Putamen (tissue), 1 donor: ENCODE data around the gene CSPG5.

ENCODE experiments used
- DNase-seq: peaks from one replicate; pipeline ENCODE4 v3.0.0-alpha.2; 2016; ENCODE audit warnings: low spot score

CSPG5 gene

GRCh38 chr3:47536967-47537366, 41.7 kb downstream of the CSPG5 start:
- DNase-seq = no peak

DNA sequence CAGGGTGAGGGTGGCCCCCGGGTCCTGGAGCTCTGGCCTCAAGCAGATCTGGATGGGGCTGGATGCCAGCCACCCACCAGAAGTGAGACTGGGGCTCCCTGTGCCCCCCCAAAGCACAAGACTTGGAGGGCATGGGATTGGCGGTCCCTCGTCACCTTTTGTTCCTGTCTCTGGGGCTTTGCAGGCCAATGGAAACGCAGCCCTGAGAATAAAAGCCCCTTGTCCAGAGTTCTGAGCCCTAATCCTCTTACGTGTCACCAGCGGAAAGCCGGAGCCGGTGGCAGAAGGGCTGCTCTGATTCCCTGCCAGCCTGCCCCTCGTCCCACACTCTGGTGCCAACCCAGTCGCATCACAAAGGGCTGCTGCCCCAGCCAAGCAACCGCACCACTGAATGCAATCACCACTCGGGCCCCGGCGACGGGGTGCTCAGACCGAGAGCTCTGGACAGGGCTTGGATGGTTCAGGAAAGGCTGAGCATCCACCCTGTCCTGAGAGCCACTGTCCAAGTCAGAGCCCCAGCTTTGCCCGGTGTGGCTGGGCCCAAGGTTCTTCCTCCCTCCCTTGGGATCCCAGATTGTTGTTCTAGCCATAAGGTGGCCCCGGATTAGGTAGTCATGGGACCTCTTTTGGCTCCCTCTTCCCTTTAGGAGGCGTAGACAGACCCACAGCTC, 42.3 kb downstream of the CSPG5 start:
- DNase-seq = peak; percentile 81

DNA sequence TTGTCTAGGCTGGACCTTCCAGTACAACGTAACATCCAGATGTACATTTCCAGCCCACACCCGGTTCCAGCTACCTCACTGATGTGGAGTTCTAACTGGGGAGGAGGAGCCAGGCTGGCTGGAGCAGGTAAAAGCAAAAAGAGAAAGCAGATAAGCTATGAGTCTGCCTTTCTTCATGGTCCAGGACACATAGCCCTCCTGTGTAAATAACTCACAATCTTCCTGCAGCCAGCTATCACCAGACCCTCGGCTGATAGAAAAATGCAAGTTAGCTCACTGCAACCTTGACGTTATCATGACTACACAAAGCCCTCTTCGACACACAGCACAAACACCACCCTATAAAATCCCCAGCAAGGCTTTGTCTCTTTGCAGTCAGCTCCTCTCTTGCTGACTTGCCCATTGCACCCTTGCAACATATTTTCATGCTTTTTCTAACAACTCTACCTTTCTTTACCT, 44.6 kb downstream of the CSPG5 start:
- DNase-seq = no peak

DNA sequence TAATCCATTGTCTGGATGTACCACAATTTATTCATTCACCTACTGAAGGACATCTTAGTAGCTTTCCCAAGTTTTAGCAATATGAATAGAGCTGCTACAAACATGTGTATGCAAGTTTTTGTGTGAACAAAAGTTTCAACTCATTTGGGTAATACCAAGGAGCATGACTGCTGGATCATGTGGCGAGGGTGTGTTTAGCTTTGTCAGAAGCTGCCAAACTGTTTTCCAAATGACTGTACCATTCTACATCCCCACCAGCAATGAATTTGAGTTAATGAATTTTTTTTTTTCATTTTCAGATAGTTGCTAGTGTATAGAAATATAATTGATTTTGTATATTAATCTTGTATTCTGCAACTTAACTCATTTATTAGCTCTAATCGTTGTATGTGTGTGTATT, 45.2 kb downstream of the CSPG5 start:
- no peak for DNase-seq

- DNase-seq = no peak
These were observed 50.5 kb downstream of the CSPG5 start for GRCh38 chr3:47527952-47528725.

DNA sequence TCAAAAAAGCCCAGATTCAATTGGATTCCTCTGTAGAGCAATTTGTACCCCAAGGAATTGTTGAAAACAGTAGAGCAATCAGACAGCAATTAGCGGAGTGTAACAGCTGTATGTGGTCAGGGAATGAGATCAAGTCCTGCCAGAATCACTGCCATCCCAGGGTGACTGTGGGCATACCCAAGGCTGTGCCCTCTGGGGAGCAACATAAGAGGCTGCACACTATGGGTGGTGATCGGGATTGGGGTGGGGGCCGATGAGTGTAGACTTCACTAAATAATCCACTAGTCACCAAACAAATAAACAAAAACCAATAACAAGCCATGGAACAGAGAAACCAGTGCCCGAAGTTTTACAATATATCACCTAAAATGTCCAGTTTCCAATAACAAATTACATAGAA, 53.0 kb downstream of the CSPG5 start:
- DNase-seq = no peak

- no peak for DNase-seq
These were observed 55.2 kb downstream of the CSPG5 start for GRCh38 chr3:47523310-47524073.

- peak; percentile 80 for DNase-seq
These were observed 56.3 kb downstream of the CSPG5 start for GRCh38 chr3:47522082-47522987.

DNA sequence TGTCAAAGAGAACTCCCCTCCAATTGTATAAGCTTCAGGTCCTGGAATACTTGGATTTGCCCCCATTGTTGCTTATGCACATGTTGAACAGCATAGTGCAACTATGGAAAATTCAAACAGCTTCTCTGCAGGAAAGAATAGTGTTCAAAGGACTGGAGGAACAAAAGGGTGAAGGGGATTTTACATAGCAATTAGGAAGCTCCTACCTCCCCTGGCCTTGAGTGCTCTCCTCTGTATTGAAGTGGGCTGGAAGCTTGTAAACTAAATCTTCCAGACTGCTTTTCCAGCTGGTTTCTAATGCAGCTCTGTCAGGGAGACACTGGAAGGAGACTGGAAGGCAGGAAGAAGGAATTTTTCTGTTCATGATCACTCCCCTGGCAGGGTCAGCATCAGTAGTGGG, 57.9 kb downstream of the CSPG5 start:
- no peak for DNase-seq

- DNase-seq = no peak
These were observed 60.7 kb downstream of the CSPG5 start for GRCh38 chr3:47517937-47518336.

DNA sequence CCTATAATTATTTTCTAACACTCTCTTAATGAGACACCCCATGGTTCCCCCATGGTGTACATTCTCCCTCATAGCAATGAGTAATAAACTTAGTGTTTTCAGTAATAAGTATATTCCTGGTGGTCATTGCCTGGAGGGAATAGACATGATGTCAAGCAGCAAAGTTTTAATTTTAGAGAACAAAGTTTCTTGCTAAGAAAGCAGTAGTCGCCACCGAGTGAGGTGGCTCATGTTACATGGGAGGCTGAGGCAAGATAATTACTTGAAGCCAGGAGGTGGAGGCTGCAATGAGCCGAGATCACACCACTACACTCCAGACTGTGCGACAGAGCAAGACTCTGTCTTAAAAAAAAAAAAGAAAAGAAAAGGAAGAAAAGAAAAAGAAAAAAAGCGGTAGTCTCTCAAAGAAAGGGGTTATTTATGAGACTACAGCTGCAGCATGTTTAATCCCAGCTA, 62.8 kb downstream of the CSPG5 start:
- DNase-seq = no peak

- no peak for DNase-seq
These were observed 63.6 kb downstream of the CSPG5 start for GRCh38 chr3:47515100-47515499.

- peak; percentile 95 for DNase-seq
These were observed 65.3 kb downstream of the CSPG5 start, which contains the start of gene ELP6 for GRCh38 chr3:47513125-47513929. ELP6 (minus strand) TSS chr3:47513712; CDS start chr3:47513590, 122 bp downstream.

DNA sequence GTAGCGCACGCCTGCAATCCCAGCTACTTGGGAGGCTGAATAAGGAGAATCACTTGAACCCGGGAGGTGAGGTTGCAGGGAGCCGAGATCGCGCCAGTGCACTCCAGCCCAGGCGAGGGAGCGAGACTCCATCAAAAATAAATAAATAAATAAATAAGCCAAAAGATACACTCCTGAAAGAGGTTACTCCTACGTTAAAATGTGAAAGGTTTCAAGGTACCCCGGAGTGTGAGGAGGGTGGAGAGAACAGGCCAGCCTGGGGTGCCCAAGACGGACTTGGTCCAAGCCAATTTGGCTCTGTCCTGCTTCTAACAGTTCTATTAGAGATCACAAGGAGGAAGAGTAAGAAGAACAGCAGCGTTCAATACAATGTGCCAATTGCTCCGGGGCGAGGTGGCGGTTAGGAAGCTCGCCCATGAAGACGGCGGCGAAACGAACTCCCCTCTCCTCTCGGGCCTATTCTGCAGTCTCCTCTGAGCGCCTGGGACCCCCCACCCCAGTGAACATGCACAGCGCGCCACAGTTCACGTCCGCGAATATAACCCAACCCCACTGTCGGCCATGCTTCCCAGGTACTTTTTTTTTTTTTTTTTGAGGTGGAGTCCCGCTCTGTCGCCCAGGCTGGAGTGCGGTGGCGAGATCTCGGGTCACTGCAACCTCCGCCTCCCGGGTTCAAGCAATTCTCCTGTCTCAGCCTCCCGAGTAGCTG, 66.1 kb downstream of the CSPG5 start:
- DNase-seq = no peak
